Stimulated activated naive CD8-positive, alpha-beta T cell treated with anti-CD3 and anti-CD28 coated beads, Interleukin-15, Interleukin-2, amounts not matched to agents 100 ng/mL and 50 ng/mL, for 24 hours (primary cell): ENCODE data around the gene TRRAP.
A peak's percentile ranks its signal among the peaks of the same experiment; 100 is the strongest.
"Not testable (repeated sequence)": the region's sequence is repeated elsewhere in the genome, so short reads cannot be mapped to it uniquely, and the experiment has no call there.

Source experiments
- H3K27ac Mint-ChIP-seq: one replicate; pipeline ENCODE4 v1.8.0; 2021; ENCODE audit warnings: mild to moderate bottlenecking, mixed read lengths
- H3K27me3 Mint-ChIP-seq: one replicate; pipeline ENCODE4 v1.8.0; 2021; ENCODE audit warnings: mixed read lengths
- H3K36me3 Mint-ChIP-seq: one replicate; pipeline ENCODE4 v1.8.0; 2021; ENCODE audit warnings: low read depth, mixed read lengths
- H3K4me1 Mint-ChIP-seq: one replicate; pipeline ENCODE4 v1.8.0; 2021; ENCODE audit warnings: low read depth, mixed read lengths
- H3K4me3 Mint-ChIP-seq: one replicate; pipeline ENCODE4 v1.8.0; 2021; ENCODE audit warnings: mild to moderate bottlenecking, mixed read lengths
- H3K9me3 Mint-ChIP-seq: one replicate; pipeline ENCODE4 v1.8.0; 2021; ENCODE audit warnings: mixed read lengths

The TRRAP gene

GRCh38 chr7:99034932-99035722 lies 156.8 kb downstream of the TRRAP start:
- H3K4me1 Mint-ChIP-seq, result no peaks in the 10 kb centered on the region
- no peaks in the 10 kb centered on the region for H3K9me3 Mint-ChIP-seq
- peaks cover 64% of the 10 kb centered on the region for H3K36me3 Mint-ChIP-seq
- H3K4me3 Mint-ChIP-seq, result no peak overlapping the region
- H3K27me3 Mint-ChIP-seq, result no peaks in the 10 kb centered on the region
- peak overlapping the region; percentile 26 for H3K27ac Mint-ChIP-seq

DNA sequence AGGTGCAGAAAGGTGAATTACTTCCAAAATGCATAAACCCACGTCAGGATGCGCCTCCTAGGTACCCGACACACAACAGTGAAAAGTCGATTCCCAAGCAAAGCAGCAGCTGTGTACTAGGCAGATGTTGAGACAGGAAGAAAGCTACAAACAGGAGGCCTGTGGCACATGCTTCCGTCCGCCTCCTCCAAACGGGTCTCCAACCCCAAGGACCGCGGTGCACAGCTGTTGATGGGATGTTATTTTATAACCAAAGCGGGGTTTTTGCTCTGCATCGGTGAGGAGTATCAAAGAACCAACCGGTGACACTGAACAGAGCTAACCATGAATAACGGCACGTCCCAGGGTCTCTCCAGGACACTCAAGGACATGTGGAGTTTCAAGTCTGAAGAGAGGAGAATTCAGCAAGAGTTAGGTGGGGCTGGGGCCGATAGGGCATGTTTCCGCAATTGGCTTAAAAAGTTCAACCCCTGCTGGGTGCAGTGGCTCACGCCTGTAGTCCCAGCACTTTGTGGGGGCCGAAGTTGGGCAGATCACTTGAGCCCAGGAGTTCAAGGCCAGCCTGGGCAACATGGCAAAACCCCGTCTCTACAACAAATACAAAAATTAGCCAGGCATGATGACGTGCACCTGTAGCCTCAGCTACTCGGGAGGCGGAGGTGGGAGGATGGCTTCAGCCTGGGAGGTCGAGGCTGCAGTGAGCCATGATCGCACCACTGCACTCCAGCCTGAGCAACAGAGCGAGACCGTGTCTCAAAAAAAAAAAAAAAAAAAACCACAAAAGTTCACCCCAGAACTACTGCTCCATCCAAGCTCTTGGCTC lies 157.6 kb downstream of the TRRAP start:
- Mint-ChIP-seq H3K9me3 (no peaks in the 10 kb centered on the region), H3K27ac (no peak overlapping the region), H3K27me3 (no peaks in the 10 kb centered on the region), H3K4me3 (no peak overlapping the region), H3K36me3 (peaks cover 68% of the 10 kb centered on the region), H3K4me1 (no peaks in the 10 kb centered on the region)

- no peaks in the 10 kb centered on the region for H3K9me3 Mint-ChIP-seq
- H3K27me3 Mint-ChIP-seq, result no peaks in the 10 kb centered on the region
- no peak overlapping the region for H3K4me3 Mint-ChIP-seq
- no peak overlapping the region for H3K27ac Mint-ChIP-seq
- H3K4me1 Mint-ChIP-seq, result no peaks in the 10 kb centered on the region
- peaks cover 65% of the 10 kb centered on the region for H3K36me3 Mint-ChIP-seq
Measured at GRCh38 chr7:99036546-99037111, 158.3 kb downstream of the TRRAP start.

- no peaks in the 10 kb centered on the region for H3K9me3 Mint-ChIP-seq
- no peak overlapping the region for H3K4me3 Mint-ChIP-seq
- H3K27ac Mint-ChIP-seq, result no peak overlapping the region
- no peaks in the 10 kb centered on the region for H3K27me3 Mint-ChIP-seq
- H3K4me1 Mint-ChIP-seq, result no peaks in the 10 kb centered on the region
- peaks cover 63% of the 10 kb centered on the region for H3K36me3 Mint-ChIP-seq
Measured at GRCh38 chr7:99037327-99037940, 159.1 kb downstream of the TRRAP start.

GRCh38 chr7:99038086-99038855 lies 159.9 kb downstream of the TRRAP start:
- H3K36me3 Mint-ChIP-seq, result peaks cover 66% of the 10 kb centered on the region
- no peak overlapping the region for H3K4me3 Mint-ChIP-seq
- H3K9me3 Mint-ChIP-seq, result no peaks in the 10 kb centered on the region
- no peak overlapping the region for H3K27ac Mint-ChIP-seq
- H3K27me3 Mint-ChIP-seq, result no peaks in the 10 kb centered on the region
- no peaks in the 10 kb centered on the region for H3K4me1 Mint-ChIP-seq

DNA sequence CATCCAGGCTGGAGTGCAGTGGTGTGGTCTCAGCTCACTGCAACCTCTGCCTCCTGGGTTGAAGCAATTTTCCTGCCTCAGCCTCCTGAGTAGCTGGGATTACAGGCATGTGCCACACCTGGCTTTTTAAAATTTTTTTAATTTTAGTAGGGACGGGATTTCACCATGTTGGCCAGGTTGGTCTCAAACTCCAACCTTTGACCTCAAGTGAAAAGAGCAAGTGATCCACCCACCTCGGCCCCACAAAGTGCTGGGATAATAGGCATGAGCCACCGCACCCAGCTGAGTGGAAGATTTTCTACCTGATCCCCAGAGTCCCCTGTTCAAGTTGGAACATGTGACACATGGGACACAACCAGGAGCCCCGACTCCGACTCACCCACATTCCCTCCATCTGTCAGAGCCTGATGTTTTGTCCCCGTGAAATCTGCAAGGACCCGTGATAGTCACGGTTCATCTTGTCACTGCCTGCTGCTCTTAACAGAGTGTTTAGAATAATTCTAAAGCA lies 161.1 kb downstream of the TRRAP start:
- Mint-ChIP-seq H3K4me3 (no peak overlapping the region), H3K9me3 (no peaks in the 10 kb centered on the region), H3K27me3 (no peaks in the 10 kb centered on the region), H3K4me1 (no peaks in the 10 kb centered on the region), H3K36me3 (peaks cover 74% of the 10 kb centered on the region), H3K27ac (no peak overlapping the region)

- Mint-ChIP-seq H3K27me3 (no peaks in the 10 kb centered on the region), H3K27ac (peak overlapping the region; percentile 45), H3K36me3 (peaks cover 73% of the 10 kb centered on the region), H3K4me3 (no peak overlapping the region), H3K4me1 (no peaks in the 10 kb centered on the region), H3K9me3 (no peaks in the 10 kb centered on the region)
Measured at GRCh38 chr7:99040104-99040958, 162.0 kb downstream of the TRRAP start.

- H3K4me1 Mint-ChIP-seq, result no peaks in the 10 kb centered on the region
- no peaks in the 10 kb centered on the region for H3K27me3 Mint-ChIP-seq
- peaks cover 70% of the 10 kb centered on the region for H3K36me3 Mint-ChIP-seq
- H3K27ac Mint-ChIP-seq, result peak overlapping the region; percentile 45
- H3K9me3 Mint-ChIP-seq, result no peaks in the 10 kb centered on the region
- no peak overlapping the region for H3K4me3 Mint-ChIP-seq
Measured at GRCh38 chr7:99041526-99041925, 163.2 kb downstream of the TRRAP start.

- no peaks in the 10 kb centered on the region for H3K27me3 Mint-ChIP-seq
- H3K4me3 Mint-ChIP-seq, result no peak overlapping the region
- H3K36me3 Mint-ChIP-seq, result peaks cover 58% of the 10 kb centered on the region
- H3K27ac Mint-ChIP-seq, result peak overlapping the region; percentile 6
- no peaks in the 10 kb centered on the region for H3K4me1 Mint-ChIP-seq
- H3K9me3 Mint-ChIP-seq, result no peaks in the 10 kb centered on the region
Measured at GRCh38 chr7:99042957-99043356, 164.6 kb downstream of the TRRAP start.

DNA sequence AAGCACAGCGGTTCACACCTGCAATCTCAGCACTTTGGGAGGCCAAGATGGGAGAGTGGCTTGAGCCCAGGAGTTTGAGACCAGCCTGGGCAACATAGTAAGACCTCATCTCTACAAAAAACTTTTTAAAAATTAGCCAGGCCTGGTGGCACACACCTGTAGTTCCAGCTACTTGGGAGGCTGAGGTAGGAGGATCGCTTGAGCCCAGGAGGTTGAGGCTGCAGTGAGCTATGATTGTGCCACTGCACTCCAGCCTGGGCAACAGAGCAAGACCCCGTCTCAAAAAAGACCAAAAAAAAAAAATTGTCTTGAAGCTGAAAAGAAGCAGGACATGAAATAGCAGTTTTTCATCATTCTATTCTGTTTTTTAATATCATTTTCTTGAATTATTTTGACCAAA lies 166.5 kb downstream of the TRRAP start:
- peaks cover 60% of the 10 kb centered on the region for H3K36me3 Mint-ChIP-seq
- not testable (repeated sequence) for H3K4me3 Mint-ChIP-seq, H3K9me3 Mint-ChIP-seq, H3K4me1 Mint-ChIP-seq, H3K27me3 Mint-ChIP-seq, H3K27ac Mint-ChIP-seq

GRCh38 chr7:99046262-99046661 lies 167.9 kb downstream of the TRRAP start:
- H3K27me3 Mint-ChIP-seq, H3K4me3 Mint-ChIP-seq, H3K9me3 Mint-ChIP-seq, H3K27ac Mint-ChIP-seq: not testable (repeated sequence)
- H3K4me1 Mint-ChIP-seq, result peaks cover 12% of the 10 kb centered on the region
- peaks cover 63% of the 10 kb centered on the region for H3K36me3 Mint-ChIP-seq

DNA sequence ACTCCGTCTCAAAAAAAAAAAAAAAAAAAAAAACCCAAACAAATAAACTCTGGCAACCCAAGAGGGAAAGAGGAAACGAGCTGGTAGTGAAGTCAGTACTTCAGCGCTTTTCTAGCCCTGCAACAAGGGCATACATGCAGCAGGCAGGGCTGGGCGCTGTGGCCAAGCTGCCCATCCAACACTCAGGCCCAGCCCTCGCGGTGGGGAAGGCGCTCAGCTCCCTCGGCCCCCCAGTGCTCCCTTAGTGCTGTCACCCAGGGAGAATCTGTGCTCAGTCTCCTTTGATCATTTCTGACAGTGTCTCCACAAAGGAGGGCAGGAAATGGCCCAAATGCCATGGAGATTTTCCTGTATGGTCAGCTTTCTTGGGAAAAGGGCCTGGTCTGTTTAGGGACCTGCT lies 168.4 kb downstream of the TRRAP start:
- H3K4me1 Mint-ChIP-seq, result peaks cover 16% of the 10 kb centered on the region
- no peak overlapping the region for H3K4me3 Mint-ChIP-seq
- H3K27ac Mint-ChIP-seq, result no peak overlapping the region
- peaks cover 63% of the 10 kb centered on the region for H3K36me3 Mint-ChIP-seq
- no peaks in the 10 kb centered on the region for H3K27me3 Mint-ChIP-seq
- no peaks in the 10 kb centered on the region for H3K9me3 Mint-ChIP-seq

GRCh38 chr7:99047526-99048077 lies 169.3 kb downstream of the TRRAP start:
- Mint-ChIP-seq H3K27ac (no peak overlapping the region), H3K36me3 (peaks cover 65% of the 10 kb centered on the region), H3K27me3 (no peaks in the 10 kb centered on the region), H3K4me1 (peaks cover 16% of the 10 kb centered on the region), H3K4me3 (no peak overlapping the region), H3K9me3 (no peaks in the 10 kb centered on the region)
